GM18508 (cell line): ENCODE results near the gene CHURC1.
A peak's percentile ranks its signal among the peaks of the same experiment; 100 is the strongest.

ENCODE experiments used
- ATAC-seq: cut with Tn5 transposase; IDR thresholded peaks from one replicate; pipeline ENCODE4 v1.9.1; 2021; ENCODE audit warnings: moderate number of reproducible peaks; ENCODE audit not compliant: insufficient read depth, unreplicated experiment

CHURC1 gene

DNA sequence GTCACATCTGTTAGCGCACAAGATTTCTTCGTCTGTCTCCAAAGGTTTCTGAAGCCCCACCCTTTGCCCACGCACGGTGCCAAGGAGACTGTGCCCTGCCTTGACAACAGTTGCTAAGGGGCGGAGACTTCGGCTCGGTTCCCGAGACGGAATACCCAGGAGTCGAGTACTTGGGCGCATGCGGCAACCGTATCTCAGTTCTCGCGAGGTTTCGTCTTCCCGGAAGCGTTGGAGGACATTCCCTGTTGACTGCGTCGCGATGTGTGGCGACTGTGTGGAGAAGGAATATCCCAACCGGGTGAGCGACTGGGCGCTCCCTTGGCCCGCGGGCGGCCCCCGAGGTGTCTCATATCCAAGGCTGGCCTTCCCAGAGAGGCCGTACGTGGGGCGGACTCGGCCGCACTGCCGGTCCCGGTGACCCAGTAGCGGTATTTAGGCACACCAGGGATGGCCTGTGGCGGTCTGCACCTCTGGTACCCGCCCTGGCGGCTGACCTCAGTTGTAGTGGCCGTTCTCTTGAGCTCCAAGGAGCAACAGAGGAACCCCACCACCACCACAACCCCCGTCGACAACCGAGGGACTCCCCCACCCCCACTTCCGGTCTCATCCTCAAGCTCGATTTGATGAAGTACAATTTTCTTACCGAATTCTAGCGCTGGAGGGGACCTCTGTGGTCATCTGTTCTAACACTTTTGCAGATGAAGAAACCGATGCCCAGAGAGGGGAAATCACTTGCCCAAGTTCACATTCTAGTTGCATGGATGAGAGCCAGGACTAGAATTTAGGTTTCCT, at the start of gene CHURC1:
CHURC1 (plus strand) TSS at position 219 of the 792 bp plus-strand sequence; CDS start at position 260, 41 bp downstream.
- peak; percentile 82 for ATAC-seq

DNA sequence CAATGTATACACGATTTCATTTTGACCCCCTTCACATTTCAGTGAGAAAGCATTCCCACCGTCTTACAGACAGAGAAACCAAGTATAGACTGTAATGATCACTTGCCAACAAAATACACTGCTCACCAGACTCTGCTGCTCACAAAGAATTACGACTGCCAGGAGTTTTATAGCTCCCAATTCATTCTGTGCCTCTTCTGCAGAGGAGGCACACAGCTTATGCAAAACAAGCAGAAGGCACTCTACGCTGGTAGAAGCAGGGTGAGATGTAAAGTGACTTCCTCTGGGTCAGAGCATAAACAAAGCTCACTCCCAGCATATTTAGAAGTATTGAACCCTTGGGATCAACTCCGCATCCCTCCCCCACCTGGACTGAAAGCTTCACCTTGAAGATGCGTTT, 49.1 kb upstream of the CHURC1 start:
- no peak for ATAC-seq

DNA sequence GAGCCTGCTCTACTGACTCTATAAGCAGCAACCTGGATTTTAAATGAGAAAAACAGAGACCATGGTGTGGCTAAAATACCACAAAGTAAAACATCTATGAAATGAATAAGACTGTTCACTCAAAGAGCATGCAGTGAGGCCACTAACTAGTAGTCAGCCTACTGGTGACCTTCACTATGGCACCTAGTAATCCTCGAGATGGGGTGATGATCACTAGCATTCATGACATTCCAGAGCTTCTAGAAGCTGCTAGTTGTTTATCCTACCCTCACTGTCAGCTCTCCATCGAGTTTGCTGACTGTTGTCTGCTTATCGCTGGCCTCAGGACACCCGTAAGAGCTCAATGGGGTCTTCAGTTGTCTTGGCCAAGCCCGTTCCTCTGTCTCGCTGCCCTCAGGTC, 48.3 kb upstream of the CHURC1 start:
- no peak for ATAC-seq

DNA sequence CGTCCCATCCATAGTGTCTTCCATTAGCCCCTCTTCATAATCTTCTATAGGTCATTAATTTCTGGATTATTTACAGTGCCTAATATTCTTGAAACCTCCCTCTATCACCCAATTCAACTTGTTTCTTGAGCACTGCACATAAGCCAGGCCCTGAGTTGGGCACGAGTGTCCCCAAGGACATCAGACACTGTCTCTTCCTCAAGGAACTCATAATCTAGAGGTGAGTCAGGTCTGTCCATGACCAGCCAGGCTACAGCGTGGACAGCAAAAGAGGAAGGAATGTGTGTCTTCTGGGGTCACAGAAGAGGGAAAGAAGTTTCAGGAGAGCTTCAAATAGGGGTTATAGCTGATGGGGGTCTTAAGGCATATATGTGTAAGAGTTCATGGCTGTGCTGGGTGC, 47.1 kb upstream of the CHURC1 start:
- no peak for ATAC-seq

DNA sequence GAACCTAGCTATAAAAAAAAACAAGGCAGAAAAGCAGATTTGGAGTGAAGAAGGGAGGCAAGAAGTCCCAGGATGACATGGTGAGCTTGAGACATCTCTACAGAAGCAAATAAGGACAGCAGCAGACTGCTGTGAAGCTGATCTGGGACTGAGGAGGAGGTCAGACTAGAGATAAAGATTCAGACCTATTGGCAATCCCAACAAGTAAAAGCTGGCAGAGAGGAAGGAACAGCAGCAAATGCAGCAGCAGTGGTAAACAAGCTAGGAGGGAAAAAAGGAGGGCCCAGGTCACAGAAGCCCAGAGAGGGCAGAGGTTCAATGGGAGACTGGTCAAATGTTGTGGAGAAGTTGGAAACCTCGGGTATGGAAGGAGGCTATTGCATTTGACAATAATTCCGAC, 45.9 kb upstream of the CHURC1 start:
- ATAC-seq: no peak

DNA sequence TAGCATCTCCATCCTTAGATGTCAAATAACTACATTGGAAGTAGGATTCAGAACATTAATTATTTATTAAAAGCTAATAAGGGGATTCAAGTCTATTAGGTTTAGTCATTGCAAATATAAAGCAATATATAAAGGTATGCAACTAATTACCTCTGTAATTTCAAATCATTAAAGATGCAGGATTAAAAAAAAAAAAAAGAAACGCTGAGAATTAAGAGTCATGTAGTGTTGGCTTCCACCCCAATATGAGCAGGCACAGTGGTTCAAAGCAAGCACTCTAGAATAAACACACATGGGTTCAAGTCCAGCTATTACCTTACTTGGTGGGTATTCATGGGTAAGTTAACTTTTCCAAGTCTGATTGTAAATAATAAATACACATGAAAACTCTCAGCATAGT, 45.4 kb upstream of the CHURC1 start:
- ATAC-seq: no peak

DNA sequence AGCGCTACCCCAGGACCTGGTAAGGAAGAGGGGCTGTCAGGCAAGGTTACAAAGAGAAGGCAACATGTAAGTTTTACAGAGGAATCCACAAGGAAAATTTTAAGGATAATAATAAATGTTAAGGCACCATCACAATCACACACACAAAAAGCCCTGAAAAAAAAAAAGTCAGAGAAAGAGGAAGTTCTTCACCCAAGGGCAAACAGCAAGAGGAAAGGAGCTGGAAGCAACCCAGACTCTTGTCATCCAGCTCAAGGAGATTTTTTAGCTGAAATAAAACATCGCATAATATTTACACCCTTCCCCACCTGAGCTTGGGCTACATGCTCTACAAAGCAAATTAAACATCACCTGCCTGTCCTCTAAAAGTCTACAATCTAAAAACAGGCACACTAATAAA, 44.1 kb upstream of the CHURC1 start:
- no peak for ATAC-seq

DNA sequence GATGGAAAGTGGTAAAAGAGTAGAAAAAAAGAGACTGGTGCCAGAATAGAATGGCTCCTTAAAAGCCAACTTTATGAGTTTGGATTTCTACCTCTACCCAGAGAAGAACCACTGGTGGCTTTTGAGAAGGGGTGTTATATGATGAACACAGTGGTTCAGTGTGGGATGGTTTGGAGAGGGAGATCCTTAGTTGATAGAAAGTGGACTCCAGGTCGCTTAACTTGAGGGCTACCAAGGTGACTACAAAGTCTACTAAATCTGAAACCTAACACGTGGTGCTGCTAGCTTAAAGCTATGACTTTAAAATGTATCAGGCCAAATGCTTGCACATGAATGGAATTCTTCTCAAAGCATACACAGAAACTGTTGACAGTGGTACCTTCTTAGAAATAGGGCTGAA, 42.9 kb upstream of the CHURC1 start:
- ATAC-seq: no peak

DNA sequence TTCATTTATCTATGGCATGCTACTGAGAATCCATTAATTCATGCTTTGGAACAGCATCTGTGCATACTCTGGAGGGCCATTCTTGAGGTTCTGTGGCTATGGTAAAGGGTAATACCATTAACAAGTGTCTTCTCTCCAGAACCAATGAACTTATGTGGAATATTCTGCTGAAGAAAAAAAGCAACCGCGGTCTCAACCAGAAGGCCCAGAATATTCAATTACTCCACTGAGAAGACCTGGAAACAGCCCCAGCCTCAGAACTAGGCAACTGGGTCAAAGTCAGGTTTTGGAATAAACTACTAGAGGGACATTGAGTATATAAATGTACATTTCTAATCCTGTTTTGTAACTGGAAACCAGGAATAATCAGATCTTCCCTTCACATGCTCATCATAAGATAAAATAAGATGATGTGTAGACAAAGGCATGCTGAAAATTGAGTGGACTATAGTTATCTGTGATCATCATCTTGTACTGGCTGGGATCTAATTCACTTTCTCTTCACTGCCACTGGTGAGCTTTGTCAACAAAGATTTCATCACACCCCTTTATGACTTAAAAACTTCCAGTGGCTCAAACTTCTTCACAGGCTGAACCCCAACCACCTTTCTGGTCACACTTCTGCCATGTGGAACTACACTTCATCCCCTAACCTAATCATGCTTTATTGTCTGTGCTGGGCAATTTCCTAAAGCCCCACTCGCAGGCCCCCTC, 40.6 kb upstream of the CHURC1 start:
- no peak for ATAC-seq

DNA sequence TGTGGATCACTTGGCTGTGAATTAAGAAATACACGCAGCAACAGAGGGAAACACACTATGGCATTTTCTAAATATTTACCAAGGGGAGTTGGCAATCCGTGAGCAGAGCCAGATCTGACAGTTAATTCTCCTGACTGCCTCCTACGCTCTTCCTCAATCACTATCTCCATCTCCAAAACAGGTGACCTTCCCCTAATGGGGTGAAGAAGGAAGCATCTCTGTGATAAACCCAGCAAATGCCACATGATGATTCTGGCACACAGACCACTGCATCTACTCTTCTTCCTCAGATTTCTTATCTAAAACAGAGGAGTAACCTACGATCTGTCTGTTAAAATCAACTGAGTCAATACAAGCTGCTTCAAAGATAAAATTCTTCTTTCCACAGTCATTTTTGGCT, 38.9 kb upstream of the CHURC1 start:
- no peak for ATAC-seq

DNA sequence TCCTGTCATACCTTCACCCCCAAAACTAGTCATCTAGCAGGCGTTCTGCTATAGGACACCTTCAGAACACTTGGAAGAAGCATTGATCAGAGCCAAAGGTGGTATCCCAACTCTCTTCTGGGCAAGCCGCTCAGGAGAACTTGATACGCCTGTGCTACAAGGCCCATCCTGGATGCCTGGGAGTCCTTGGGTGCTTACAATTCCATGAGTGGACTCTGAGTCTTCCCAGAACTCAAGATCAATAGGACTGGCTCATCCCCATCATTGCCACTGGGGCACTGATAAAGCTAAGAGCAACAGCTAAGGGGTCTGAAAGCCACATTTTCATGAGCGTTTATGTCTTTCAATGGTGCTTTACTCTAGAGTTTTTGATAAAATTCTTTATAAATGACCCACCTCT, 36.4 kb upstream of the CHURC1 start:
- ATAC-seq: no peak

DNA sequence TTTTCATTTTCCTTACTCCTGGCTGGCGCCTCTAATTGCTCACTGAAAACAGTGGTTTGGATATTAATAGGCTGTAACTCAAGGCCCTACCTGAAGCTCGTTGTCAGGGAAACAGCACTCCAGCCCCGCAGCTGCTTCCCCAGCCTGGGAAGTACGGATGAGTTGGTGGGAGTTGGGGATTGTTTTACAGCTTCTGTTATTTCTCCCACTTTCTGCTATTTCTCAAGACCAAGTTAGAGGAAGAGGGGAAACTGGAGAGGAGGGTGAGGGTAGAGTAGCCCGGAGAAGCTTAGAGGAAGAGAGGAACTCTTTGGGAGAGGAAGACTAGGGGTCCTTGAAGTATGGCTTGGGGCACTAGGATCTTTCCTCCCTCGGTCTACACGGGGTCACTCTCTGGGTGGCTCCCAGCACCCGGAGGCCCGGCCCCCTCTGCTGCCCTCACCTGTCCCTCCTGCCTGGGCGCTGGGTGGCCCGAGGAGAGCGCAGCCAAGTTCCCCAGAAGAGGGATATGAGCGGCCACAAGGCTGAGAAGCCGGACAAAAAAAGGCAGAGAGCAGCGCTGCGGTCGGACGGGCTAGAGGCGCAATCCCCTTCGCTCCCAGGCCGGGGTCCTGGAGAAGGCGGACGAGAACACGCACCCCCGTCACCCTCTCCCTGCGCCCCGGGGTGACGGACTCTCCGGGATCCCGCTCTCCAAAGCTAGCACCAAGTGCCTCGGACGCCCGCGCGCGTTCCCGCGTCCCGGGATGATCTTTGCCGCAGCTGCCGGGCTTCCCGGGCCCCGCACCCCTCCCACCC, 35.2 kb upstream of the CHURC1 start:
- no peak for ATAC-seq

DNA sequence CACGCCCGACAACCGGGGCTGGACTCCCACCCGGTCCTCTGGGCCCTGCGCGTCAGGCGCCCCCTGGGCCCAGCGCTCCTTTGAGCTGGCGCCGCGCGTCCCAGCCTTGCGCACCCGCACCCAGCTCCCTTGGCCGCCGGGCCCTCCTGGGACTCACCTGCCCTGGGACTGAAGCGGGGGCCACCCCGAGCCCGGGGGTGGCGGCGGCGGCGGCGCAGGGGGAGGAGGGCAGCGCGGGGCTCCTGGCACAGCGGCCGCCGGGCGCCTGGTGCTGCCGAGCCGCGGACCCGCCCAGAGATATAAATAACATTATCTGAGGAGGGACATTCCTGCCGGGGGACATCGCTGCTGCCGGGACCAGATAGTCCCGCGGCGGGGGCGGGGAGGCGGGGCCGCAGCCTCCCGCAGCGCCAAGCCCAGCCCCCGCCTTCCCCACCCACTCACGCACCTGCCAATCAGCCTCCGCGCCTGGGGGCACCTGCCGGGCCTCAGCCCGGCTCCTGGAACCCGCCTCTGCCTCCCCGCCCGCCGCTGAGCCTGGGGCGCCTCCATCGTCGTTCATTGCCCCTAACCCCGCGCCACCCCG, 34.5 kb upstream of the CHURC1 start, which contains the start of gene SPTB:
SPTB (minus strand) TSS at position 273 of the 586 bp plus-strand sequence. CDS start 56,813 bp downstream, outside the sequence.
- ATAC-seq: no peak

DNA sequence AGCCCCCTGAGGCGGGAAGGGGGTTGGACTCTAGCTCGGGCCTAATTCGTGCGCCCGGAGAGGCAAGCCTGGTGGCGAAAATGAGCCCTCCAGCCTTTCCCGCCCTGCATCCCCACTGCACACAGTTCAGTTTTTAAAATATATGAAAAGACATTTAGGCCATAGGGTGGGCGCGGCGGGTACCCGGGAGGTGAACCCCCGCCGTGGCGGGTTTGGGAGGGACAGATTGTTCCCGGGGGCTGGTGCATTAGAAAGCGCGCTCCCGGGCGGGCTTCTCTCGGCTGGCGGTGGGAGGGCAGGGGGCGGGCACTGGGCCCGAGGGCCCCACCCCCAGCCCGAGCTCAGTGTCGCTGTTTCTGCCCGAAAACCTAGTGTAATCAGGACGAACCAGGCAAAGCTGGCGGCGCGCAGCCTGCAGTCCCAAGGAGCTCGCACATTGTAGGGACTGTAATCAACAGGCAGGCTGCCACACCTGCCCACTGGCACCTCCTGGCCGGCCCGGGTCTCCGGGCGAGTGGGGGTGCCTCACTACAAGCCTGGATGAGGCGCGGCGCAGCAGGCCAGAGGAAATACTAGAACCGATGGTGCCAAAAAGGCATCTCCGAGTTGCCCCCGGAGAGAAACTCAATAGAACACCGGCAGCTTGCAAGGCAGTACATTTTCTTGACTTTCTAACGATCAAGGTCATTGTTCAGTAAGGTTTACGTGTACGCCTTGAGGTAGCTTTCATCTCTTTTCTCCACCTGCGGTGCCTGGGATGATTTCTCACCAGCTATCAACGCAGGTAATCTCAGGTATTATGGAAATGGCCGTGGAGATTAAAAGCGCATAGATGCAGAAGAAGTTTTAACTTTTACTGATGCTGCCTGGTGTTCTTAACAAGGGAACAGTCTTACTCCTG, 33.8 kb upstream of the CHURC1 start:
- ATAC-seq: no peak

DNA sequence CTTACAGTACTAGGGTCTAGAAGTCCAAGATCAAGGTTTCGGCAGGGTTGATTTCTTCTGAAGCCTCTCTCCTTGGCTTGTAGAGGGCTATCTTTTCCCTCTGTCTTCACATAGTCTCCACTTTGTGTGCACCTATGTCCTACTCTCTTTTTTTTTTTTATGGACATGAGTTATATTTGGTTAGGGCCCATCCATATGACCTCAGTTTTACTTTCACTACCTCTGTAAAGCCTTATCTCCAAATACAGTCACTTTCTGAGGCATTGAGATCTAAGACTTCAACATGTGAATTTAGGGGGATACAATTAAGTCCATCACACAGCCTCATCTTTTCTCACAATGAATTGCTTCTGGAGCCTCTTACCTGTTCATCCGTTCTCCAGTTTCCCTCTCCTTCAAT, 28.7 kb upstream of the CHURC1 start:
- no peak for ATAC-seq

DNA sequence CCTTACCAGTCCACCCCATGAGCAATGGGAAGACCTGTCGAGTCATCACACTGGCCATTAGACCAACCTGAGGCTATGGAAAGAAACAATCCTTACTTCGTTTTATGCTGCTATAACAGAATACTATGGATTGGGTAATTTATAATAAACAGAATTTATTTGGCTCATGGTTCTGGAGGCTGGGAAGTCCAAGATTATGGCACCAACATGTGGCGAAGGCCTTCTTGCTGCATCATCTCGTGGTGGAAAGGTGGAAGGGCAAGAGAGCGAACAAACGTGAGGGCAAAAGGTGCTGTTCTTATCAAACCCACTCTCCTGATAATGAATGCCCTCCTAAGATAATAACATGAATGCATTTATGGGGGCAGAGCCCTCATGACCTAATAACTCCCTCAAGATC, 24.9 kb upstream of the CHURC1 start:
- no peak for ATAC-seq

DNA sequence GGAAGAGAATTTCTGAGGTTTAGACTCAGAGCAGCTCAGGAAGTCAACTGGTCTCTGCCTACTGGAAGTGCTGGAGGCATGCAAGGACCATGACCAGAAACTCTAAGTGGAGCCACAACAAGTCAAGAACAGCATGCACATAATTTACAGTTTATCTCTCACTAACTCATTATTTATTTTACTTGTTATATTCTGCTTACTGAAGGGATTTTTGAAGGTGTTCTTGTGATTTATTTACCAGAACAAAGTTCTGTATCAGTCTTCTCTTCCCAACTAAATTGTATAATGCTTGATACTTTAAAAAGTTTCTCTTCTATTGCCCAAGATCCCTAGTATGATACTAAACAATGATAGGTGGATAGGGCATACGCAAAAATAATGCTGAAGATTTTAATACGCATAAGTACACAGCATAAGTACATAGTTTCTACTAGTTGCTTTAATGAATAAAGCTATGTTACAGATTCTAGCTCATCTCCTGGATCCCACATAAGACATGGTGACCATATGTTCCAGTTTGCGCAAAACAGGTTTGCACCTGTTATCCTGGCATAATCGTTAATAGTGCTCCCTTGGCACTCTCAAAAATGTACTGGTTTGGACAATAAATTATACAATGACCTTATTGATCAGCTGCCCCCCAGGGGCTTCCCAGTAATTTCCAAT, 22.9 kb upstream of the CHURC1 start:
- no peak for ATAC-seq

DNA sequence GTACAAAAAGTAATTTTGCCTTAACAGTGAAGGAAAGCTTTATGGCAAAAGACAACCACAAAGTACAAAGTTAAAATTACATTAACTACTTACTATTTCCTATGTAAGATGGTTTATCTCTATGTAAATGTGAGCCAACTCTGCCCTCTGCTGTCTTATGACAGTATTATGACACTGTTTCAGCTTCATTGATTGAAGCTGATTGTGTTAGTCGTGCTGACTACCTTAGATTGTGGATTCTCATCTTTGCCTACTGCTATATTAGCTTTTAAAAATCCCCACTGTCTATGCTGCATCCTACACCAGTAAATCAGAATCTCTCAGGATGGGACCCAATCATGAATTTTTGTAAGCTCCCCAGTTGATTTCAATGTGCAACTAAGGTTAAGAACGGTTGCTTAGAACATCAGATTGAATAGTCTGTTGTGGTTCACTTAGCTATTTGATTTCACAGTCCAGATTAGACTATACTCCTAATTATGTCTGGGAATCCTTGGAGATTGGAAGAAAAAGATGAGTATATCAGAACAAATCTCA, 22.3 kb upstream of the CHURC1 start:
- no peak for ATAC-seq

DNA sequence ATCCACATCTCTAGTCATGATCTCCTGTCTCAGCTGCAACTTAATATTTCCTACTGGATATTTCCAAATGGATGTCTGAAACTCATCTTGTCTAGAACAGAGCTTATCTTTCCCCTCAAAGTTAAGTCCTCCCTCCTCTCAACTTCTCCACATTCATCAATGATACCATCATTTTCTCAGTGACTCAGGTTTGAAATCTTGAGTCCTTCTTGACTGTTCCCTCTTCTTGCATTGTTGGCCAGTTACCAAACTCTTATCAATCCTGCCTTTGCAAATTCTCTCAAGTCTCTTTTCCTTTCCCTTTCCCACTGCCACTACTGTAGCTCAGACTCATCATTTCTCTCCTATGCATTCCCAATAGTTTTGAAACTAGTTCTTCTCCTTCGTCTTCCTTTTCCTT, 14.3 kb upstream of the CHURC1 start:
- no peak for ATAC-seq
